ENCODE measurements around the gene GSDMA. TPM values are rescaled to one million over a fixed set of nuclear protein-coding genes. Genes with fewer than 3 reads are reported as not detected.

The GSDMA gene
- total and polyA plus RNA-seq, 9 donors, result 0.10 to 0.55 (median 0.15) TPM; not detected in 5

DNA sequence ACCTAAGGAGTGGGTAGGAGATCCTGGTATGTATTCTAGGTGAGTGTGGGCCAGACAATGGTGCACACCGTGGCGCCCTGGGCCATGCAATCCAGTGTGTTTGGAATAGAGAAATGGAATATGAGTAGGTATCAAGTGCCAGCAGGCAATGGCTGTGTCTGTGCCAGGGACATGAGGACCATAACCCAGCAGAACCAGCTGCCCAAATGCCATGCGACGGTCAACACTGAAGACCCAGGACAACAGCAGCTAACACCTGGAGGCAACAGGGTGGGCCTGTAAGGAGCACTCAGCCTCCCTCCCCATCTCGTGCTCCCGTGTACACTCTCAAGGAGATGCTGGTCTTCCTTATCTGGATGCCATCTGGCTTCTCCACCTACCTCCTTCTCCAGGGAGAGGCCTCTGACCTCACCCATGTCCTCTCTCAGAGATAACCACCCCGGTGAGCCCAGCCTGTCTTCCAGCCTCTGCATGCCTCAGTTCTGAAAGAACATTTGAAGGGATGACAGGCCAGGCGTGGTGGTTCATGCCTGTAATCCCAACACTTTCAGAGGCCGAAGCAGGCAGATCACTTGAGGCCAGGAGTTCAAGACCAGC is 43.6 kb upstream of the GSDMA start:
- H3K4me1 ChIP-seq (ENCODE audit: insufficient read depth), result no peaks in the 10 kb centered on the region
- H3K27ac ChIP-seq, result no peak overlapping the region
- no peaks in the 10 kb centered on the region for H3K36me3 ChIP-seq
- no peak overlapping the region for H3K4me3 ChIP-seq
- no peaks in the 10 kb centered on the region for H3K9me3 ChIP-seq
- no peaks in the 10 kb centered on the region for H3K27me3 ChIP-seq
- DNase-seq, result no peak
- intact Hi-C loops (cut with DNase I), result loop anchor here in 1 of 4 donors (10.0 kb wide), 1 partner anchor 46 kb away; the partner anchor contains the start of gene GSDMA
- no peak for TF ChIP-seq POLR2A (IDR thresholded peaks at IDR 0.05)
- TF ChIP-seq, protein P1, sequence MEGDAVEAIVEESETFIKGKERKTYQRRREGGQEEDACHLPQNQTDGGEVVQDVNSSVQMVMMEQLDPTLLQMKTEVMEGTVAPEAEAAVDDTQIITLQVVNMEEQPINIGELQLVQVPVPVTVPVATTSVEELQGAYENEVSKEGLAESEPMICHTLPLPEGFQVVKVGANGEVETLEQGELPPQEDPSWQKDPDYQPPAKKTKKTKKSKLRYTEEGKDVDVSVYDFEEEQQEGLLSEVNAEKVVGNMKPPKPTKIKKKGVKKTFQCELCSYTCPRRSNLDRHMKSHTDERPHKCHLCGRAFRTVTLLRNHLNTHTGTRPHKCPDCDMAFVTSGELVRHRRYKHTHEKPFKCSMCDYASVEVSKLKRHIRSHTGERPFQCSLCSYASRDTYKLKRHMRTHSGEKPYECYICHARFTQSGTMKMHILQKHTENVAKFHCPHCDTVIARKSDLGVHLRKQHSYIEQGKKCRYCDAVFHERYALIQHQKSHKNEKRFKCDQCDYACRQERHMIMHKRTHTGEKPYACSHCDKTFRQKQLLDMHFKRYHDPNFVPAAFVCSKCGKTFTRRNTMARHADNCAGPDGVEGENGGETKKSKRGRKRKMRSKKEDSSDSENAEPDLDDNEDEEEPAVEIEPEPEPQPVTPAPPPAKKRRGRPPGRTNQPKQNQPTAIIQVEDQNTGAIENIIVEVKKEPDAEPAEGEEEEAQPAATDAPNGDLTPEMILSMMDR (IDR thresholded peaks at IDR 0.05), result no peak
- no peak for TF ChIP-seq EP300 (IDR thresholded peaks at IDR 0.05)
- WGBS, 3 donors, result 93 to 96% (median 93%) methylated on average over 9 of the region's 9 CpGs

GRCh38 chr17:39920218-39921210 is 42.3 kb upstream of the GSDMA start:
- TF ChIP-seq POLR2A (IDR thresholded peaks at IDR 0.05), result no peak
- TF ChIP-seq, protein P1 (IDR thresholded peaks at IDR 0.05), result no peak
- TF ChIP-seq EP300 (IDR thresholded peaks at IDR 0.05), result no peak
- Histone ChIP-seq H3K36me3 (no peaks in the 10 kb centered on the region), H3K27ac (no peak overlapping the region), H3K4me3 (no peak overlapping the region), H3K27me3 (no peaks in the 10 kb centered on the region), H3K4me1 (ENCODE audit: insufficient read depth) (no peaks in the 10 kb centered on the region), H3K9me3 (no peaks in the 10 kb centered on the region)
- DNase-seq, result no peak
- WGBS, 3 donors, result 71 to 78% (median 74%) methylated on average over 19 of the region's 19 CpGs
- intact Hi-C loops (cut with DNase I), result no loop called here

- Histone ChIP-seq H3K9me3 (no peaks in the 10 kb centered on the region), H3K27me3 (no peaks in the 10 kb centered on the region), H3K36me3 (no peaks in the 10 kb centered on the region), H3K27ac (no peak overlapping the region), H3K4me1 (ENCODE audit: insufficient read depth) (peaks cover under 1% of the 10 kb centered on the region), H3K4me3 (no peak overlapping the region)
- intact Hi-C loops (cut with DNase I), result no loop called here
- DNase-seq, result no peak
- TF ChIP-seq POLR2A (IDR thresholded peaks at IDR 0.05) (no peak), EP300 (IDR thresholded peaks at IDR 0.05) (no peak)
- TF ChIP-seq, protein P1 (IDR thresholded peaks at IDR 0.05), result no peak
- 80 to 89% (median 82%) methylated on average over 5 of the region's 5 CpGs for WGBS, 3 donors
Observed at GRCh38 chr17:39921323-39921722, 41.5 kb upstream of the GSDMA start.

DNA sequence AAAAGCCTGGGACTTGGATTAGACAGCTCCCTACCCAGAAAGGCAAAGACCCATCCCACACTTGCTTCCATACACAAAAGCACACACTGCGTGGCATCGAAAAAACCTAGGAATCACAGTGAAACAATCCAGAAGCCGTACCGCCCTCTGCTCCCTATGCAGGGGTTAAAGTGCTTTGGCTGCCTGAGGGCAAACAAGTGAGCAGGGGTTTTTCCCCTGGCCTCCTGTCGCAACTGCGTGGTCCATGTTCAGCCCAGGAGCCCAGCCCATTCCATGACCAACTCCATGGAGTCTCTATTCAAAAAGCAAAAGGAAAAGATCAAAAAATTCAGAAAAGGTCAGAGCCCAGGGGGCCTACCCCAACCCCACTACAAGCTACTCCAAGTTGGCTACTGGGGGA is 40.8 kb upstream of the GSDMA start:
- no peaks in the 10 kb centered on the region for H3K36me3 ChIP-seq
- no peak overlapping the region for H3K27ac ChIP-seq
- intact Hi-C loops (cut with DNase I), result no loop called here
- H3K4me1 ChIP-seq (ENCODE audit: insufficient read depth), result peaks cover 3% of the 10 kb centered on the region
- H3K27me3 ChIP-seq, result no peaks in the 10 kb centered on the region
- WGBS, 3 donors, result 92 to 94% (median 93%) methylated on average over 6 of the region's 6 CpGs
- no peaks in the 10 kb centered on the region for H3K9me3 ChIP-seq
- no peak for DNase-seq
- H3K4me3 ChIP-seq, result no peak overlapping the region
- TF ChIP-seq POLR2A (IDR thresholded peaks at IDR 0.05) (no peak), EP300 (IDR thresholded peaks at IDR 0.05) (no peak)
- TF ChIP-seq, protein P1 (IDR thresholded peaks at IDR 0.05), result no peak

All from ovary (tissue), 9 donors.